Activated T-cell treated with anti-CD3 and anti-CD28 coated beads, Interleukin-2, amount 50 U/mL, for 72 hours (primary cell): ENCODE measurements around the gene RAB33A. TPM values are rescaled to one million over a fixed set of nuclear protein-coding genes. Genes with fewer than 3 reads are reported as not detected.

Experiments
- ATAC-seq, 2 donors: fragments of 150-1000 bp; cut with Tn5 transposase; replicated peaks in 1 of 2; 2 replicates each; pipeline ENCODE4 v1.10.0; 2021; ENCODE audit warnings: moderate library complexity in 2 of 2, mild to moderate bottlenecking in 1 of 2
- DNase-seq, 2 donors: peaks; one replicate each; pipeline ENCODE4 v3.0.0; 2021 to 2022; ENCODE audit warnings: mixed read lengths in 1 of 2
- H3K27ac Mint-ChIP-seq: one replicate; pipeline ENCODE4 v1.8.0; 2022; ENCODE audit warnings: mild to moderate bottlenecking, moderate library complexity, mixed read lengths
- H3K27me3 Mint-ChIP-seq: one replicate; pipeline ENCODE4 v1.8.0; 2022; ENCODE audit warnings: low read depth, mixed read lengths
- H3K36me3 Mint-ChIP-seq, 2 donors: one replicate each; pipeline ENCODE4 v1.8.0; 2022; ENCODE audit warnings: mixed read lengths in 2 of 2, mild to moderate bottlenecking in 1 of 2; ENCODE audit not compliant: insufficient read depth in 2 of 2
- H3K4me1 Mint-ChIP-seq: one replicate; pipeline ENCODE4 v1.8.0; 2022; ENCODE audit warnings: low read depth, mixed read lengths
- H3K4me3 Mint-ChIP-seq, 2 donors: one replicate each; pipeline ENCODE4 v1.8.0; 2022; ENCODE audit warnings: mild to moderate bottlenecking in 2 of 2, mixed read lengths in 2 of 2, moderate library complexity in 2 of 2
- H3K9me3 Mint-ChIP-seq, 2 donors: one replicate each; pipeline ENCODE4 v1.8.0; 2022; ENCODE audit warnings: mixed read lengths in 2 of 2
- total RNA-seq, 2 donors: library from RNA; stranded (reverse); gene quantifications; one replicate each; pipeline ENCODE4 v1.2.3, GENCODE V29; 2022

RAB33A gene
- 10 to 100 TPM; 22.9 to 23.3 TPM for total RNA-seq

DNA sequence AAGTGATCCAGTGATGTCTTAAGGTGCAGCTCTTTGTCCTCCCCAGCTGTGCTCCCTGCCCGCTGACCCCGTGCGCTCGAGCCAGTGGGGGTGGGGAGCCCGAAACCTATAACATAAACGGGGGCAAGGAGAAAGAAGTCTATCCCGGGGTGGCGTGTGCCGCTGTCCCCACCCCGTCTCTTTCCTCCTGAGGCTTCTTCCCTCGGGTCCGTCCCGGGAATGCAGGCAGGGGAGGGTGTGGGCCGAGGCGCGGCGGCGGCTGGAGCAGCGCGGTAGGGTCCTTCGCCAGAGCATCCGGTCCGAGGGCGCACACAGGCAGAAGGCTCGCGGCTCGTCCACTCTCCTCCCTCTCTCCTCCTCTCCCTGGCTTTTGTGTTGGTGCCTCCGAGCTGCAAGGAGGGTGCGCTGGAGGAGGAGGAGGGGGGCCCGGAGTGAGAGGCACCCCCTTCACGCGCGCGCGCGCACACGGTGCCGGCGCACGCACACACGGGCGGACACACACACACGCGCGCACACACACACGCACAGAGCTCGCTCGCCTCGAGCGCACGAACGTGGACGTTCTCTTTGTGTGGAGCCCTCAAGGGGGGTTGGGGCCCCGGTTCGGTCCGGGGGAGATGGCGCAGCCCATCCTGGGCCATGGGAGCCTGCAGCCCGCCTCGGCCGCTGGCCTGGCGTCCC lies at the start of gene RAB33A:
TSS of gene RAB33A (plus strand) at position 517 of the 681 bp plus-strand sequence. CDS start at position 618, 101 bp downstream.
- peak; percentile 38 to 53 for DNase-seq
- peaks cover 33% of the 10 kb centered on the region for H3K4me1 Mint-ChIP-seq
- H3K36me3 Mint-ChIP-seq = peaks cover 2 to 4% of the 10 kb centered on the region in 2 donors
- peak; percentile 31 to 37 for ATAC-seq
- no peaks in the 10 kb centered on the region for H3K9me3 Mint-ChIP-seq
- H3K27ac Mint-ChIP-seq = peak within 1 kb of the TSS; percentile 99
- H3K27me3 Mint-ChIP-seq = peaks cover 9% of the 10 kb centered on the region
- peak within 1 kb of the TSS; percentile 90 to 96 for H3K4me3 Mint-ChIP-seq

DNA sequence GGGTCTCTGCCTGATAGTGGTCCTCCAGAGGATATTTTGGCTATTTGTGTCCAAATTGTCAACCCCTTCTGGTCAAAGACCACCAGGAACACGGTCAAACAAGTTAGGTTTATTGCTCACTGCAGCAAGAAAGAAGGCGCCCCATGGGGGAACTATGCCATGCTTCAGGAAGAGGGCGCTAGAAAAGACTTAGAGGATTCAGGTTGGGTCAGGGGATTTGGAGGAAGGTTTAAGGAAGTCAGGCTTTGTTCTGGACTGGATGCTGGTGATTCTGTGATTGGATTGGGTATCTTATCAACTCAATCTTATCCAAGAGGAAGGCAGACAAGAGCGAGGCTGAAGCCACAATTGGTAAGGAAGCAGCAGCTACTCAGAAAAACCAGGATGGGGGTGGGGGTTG lies 47.2 kb upstream of the RAB33A start:
- H3K27me3 Mint-ChIP-seq = no peaks in the 10 kb centered on the region
- no peak for ATAC-seq
- no peak overlapping the region for H3K4me3 Mint-ChIP-seq
- no peak for DNase-seq
- peaks cover 0 to 6% of the 10 kb centered on the region in 2 donors for H3K36me3 Mint-ChIP-seq
- H3K9me3 Mint-ChIP-seq = no peaks in the 10 kb centered on the region
- no peak overlapping the region for H3K27ac Mint-ChIP-seq
- H3K4me1 Mint-ChIP-seq = peaks cover 8% of the 10 kb centered on the region

DNA sequence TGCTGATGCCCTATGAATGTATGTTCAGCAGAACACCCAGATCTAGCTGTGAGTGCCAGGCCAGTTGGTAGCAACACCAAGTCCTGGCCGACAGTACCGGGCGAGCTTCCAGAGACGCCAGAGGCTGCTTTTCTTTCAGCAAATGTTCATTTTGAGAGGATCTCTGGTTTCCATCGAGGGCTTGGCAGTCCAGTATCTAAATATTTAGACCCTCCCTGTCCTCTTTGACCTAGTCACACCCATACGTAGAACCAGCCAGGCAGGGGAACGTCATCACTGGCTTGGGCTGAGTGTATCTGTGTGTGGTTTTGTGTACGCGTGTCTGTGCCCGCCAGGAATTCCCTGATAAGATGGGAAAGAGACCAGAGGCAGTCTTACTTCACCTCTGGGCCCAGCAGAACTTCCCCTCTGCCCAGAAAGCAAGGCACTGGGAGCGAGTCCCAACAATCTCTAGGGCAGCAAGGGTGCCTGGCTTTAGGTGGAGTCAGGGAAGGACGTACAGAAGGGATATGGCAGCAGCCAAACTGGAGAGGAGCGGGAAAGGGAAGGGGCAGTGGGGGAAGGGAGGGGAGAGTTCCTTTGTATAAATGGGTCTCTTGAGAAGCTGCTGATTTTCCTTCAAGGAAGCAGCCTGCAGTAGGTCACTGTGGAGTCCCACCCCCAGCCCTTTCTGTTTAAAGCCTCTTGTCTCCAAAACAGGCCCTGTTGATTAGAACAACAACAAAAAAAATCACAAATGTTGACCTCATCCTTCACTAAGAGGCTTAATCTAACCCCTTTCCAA lies 46.5 kb upstream of the RAB33A start:
- H3K4me3 Mint-ChIP-seq = no peak overlapping the region
- peaks cover under 1% of the 10 kb centered on the region for H3K4me1 Mint-ChIP-seq
- no peak for DNase-seq
- H3K9me3 Mint-ChIP-seq = no peaks in the 10 kb centered on the region
- no peak overlapping the region for H3K27ac Mint-ChIP-seq
- ATAC-seq = no peak
- H3K36me3 Mint-ChIP-seq = peaks cover 0 to 6% of the 10 kb centered on the region in 2 donors
- no peaks in the 10 kb centered on the region for H3K27me3 Mint-ChIP-seq

DNA sequence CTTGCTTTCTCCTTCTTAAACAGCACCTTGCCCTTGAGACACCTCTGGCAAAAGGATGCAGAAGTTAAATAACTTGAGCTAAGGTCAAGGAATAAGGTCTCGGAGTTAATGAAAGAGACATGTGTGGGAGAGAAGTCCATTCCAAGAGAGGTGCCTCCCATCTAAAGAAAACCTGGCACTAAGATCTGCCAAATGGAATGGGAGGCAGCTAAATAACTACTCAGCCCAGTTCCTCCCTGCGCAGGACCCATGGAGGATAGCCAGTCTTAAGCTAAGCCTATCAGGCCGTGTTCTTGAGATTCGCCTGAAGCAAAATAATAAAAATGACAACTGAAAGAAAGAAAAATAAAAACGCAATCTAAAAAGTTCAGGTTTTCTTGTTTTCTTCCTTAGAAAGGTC lies 40.8 kb upstream of the RAB33A start:
- Mint-ChIP-seq H3K36me3 (peaks cover 0 to 10% of the 10 kb centered on the region in 2 donors), H3K27ac (no peak overlapping the region), H3K4me1 (no peaks in the 10 kb centered on the region), H3K4me3 (no peak overlapping the region), H3K9me3 (no peaks in the 10 kb centered on the region), H3K27me3 (no peaks in the 10 kb centered on the region)
- DNase-seq = no peak
- no peak for ATAC-seq

DNA sequence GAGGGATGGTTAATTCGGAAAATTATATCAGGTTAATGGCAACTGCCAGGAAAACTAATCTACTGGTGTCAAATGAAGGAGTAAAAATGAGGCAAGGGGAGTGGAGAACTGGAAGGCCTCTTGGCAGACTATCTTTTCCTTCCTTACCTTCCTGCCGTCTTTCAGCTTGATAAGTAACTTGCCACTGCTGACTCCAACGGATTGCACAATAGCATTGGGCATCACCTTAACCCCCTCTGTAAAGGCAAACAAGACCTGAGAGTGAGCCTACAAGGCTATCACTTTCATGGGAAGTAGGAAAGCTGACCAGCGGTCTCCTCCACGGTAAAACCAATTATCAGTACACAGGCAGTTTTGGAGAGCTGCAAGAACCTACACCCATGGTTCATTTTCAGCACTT lies 35.3 kb upstream of the RAB33A start:
- Mint-ChIP-seq H3K36me3 (peaks cover 2 to 5% of the 10 kb centered on the region in 2 donors), H3K27ac (no peak overlapping the region), H3K9me3 (no peaks in the 10 kb centered on the region), H3K27me3 (peaks cover 7% of the 10 kb centered on the region), H3K4me3 (no peak overlapping the region), H3K4me1 (no peaks in the 10 kb centered on the region)
- ATAC-seq (no peak), DNase-seq (no peak)

DNA sequence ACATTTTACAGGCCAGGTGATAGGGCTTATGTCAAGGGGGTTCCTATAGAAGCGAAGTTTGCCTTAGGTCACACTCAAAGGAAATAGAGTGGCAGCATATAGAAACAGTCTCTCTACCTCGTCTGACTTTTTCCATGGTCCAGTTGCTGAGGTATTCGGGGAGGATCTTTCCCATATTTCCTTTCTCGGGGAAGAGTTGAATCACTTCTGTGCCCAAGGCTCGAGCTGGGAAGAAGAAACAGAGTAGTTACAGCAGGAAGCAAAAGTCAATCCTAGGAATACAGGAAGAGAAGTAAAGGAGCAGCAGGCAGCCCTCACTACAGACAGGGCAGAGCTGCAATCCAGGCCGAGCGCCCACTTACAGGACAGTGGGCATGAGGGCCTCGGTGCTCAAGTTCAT lies 34.8 kb upstream of the RAB33A start:
- ATAC-seq (no peak), DNase-seq (no peak)
- Mint-ChIP-seq H3K4me1 (no peaks in the 10 kb centered on the region), H3K36me3 (peaks cover 2 to 5% of the 10 kb centered on the region in 2 donors), H3K27ac (no peak overlapping the region), H3K4me3 (no peak overlapping the region), H3K27me3 (peaks cover 7% of the 10 kb centered on the region), H3K9me3 (no peaks in the 10 kb centered on the region)

DNA sequence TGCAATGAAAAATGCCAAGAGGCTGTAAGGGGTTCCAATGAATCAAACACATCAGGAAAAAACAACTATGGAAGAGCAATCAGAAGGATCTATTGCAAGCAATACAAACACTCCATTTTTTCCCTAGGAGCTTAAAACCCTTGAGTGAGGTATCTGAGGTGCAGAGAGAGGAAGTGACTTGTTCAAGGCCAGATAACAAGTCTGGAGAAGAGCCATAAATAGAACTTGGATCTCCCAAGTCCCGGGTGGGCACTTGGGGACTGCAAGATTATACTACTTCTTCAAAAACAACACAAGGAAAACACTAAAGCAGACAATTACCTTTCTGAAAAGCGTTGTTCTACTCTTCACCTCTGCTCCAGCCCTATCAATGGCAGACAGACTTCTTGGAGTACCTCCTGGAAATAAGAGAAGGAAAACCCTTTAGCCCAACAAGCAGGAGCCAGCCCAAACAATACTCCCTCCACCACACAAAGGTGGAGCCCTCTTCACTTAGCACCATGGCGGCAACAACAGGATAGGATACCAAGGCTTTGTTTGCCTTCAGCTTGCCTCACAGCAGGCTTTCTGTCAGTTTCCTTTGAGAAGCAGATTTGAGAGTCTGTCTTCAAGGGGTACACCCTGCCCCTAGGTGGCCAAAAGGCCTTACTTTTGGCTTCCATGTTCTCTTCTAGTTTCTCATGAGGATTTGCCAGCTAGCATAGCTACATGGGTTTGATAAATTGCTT lies 32.1 kb upstream of the RAB33A start:
- Mint-ChIP-seq H3K27ac (no peak overlapping the region), H3K4me1 (no peaks in the 10 kb centered on the region)

DNA sequence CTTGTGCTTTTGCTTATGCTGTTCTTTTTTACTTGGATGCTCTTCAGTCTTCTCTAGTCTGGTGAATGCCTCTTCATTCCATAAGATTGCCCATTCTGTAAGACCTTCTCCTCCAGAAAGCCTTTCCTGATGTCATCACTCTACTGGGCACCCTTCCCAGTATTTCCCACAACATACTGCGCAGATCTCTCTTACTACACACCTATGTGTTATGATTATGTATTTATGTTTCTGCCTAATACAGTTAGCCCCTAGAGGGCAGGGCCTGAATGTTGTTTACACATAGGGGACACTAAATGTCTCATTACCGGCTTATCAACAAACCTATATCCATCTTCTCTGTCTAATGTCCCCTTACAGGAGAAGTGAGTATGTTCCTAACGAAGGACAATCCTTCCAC lies 27.3 kb upstream of the RAB33A start:
- no peak for DNase-seq
- H3K9me3 Mint-ChIP-seq = no peaks in the 10 kb centered on the region
- H3K4me3 Mint-ChIP-seq = no peak overlapping the region
- peaks cover 5 to 8% of the 10 kb centered on the region in 2 donors for H3K36me3 Mint-ChIP-seq
- H3K27me3 Mint-ChIP-seq = peaks cover 8% of the 10 kb centered on the region
- no peak for ATAC-seq
- no peaks in the 10 kb centered on the region for H3K4me1 Mint-ChIP-seq
- no peak overlapping the region for H3K27ac Mint-ChIP-seq

More for the DNA sequence above, 32.1 kb upstream of the RAB33A start:
- Mint-ChIP-seq H3K27me3 (peaks cover 14% of the 10 kb centered on the region), H3K4me3 (no peak overlapping the region), H3K36me3 (peaks cover 3 to 9% of the 10 kb centered on the region in 2 donors), H3K9me3 (no peaks in the 10 kb centered on the region)
- no peak for ATAC-seq
- no peak for DNase-seq

DNA sequence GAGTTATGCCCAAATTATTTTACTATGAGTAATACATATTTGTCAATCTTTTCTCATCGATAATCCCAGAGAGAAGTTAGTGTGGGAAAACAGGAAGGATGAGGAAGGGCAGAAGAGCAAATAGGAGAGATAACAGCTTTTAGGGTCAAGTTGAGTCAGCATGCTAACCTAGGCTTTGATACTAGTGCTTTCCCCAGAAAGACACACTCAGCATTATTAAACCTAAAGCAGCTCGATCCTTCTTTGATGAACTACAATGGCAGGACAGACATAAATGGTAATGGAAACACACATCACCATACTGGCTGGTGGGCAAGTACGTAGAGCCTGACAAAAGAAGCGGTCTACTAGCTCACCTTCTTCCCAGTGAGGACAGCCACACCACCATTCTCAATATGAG lies 26.6 kb upstream of the RAB33A start:
- no peak for DNase-seq
- Mint-ChIP-seq H3K4me3 (no peak overlapping the region), H3K27ac (no peak overlapping the region), H3K36me3 (peaks cover 5 to 8% of the 10 kb centered on the region in 2 donors), H3K27me3 (peaks cover 8% of the 10 kb centered on the region), H3K9me3 (no peaks in the 10 kb centered on the region), H3K4me1 (no peaks in the 10 kb centered on the region)
- no peak for ATAC-seq

DNA sequence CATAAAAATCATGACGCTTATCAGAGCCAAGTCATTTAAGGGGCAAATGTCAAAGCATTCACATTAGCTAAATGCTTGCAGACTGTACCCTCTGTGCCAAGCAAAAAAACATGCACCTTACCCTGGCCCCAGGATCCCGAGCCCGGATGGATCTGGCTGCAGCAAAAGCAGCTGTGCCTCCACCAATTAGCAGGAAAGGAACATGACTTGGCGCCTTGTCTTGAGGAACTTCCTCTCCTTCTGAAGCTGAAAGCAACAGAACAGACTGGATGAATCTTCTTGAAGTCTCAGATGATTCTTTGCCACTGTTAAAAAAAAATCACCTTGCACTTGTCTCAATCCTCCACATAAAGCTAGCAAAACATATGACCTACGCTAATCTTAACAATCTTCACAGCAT lies 24.1 kb upstream of the RAB33A start:
- Mint-ChIP-seq H3K36me3 (peaks cover 5 to 8% of the 10 kb centered on the region in 2 donors), H3K4me1 (no peaks in the 10 kb centered on the region), H3K4me3 (no peak overlapping the region), H3K27ac (no peak overlapping the region), H3K27me3 (peaks cover 8% of the 10 kb centered on the region), H3K9me3 (no peaks in the 10 kb centered on the region)
- no peak for DNase-seq
- ATAC-seq = no peak

DNA sequence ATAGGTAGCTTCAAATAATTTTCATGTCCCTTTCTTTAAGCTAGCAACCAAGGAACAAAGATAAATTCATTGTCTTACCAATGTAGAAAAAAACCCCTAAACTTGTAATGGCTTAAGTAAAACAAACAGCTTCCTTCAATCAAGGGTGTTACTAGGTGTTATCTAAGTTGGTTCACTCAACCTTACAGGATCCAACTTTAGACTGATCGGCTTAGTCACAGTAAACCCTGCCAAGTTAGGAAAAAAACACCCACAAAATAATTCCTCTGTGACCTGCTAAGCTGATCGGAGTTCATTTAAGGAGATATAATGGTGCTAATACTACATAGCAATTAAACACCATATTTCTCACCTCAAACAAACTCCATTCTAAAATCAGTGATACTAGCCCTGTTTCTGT lies 16.2 kb upstream of the RAB33A start:
- no peak for ATAC-seq
- Mint-ChIP-seq H3K36me3 (no peaks in the 10 kb centered on the region), H3K4me1 (peaks cover 18% of the 10 kb centered on the region), H3K4me3 (no peak overlapping the region), H3K9me3 (no peaks in the 10 kb centered on the region), H3K27me3 (no peaks in the 10 kb centered on the region), H3K27ac (no peak overlapping the region)
- no peak for DNase-seq

DNA sequence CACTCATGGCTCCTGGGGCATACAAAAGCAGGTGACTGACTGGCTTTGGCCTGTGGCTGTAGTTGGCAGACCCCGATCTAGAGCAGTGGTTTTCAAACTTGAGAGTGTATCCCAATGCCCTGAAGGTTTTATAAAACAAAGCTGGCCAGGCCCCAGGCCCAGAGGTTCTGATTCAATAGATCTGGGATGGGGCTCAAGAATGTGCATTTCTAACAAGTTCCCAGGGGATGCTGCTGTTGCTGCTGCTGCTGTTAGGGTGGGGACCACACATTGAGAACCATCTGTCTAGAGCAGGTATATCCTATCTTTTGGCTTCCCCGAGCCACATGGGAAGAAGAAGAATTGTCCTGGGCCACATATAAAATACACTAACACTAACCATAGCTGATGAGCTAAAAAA lies 13.5 kb upstream of the RAB33A start:
- Mint-ChIP-seq H3K27ac (no peak overlapping the region), H3K27me3 (no peaks in the 10 kb centered on the region), H3K36me3 (no peaks in the 10 kb centered on the region), H3K4me1 (peaks cover 31% of the 10 kb centered on the region), H3K9me3 (no peaks in the 10 kb centered on the region), H3K4me3 (no peak overlapping the region)
- no peak for ATAC-seq
- DNase-seq = no peak

DNA sequence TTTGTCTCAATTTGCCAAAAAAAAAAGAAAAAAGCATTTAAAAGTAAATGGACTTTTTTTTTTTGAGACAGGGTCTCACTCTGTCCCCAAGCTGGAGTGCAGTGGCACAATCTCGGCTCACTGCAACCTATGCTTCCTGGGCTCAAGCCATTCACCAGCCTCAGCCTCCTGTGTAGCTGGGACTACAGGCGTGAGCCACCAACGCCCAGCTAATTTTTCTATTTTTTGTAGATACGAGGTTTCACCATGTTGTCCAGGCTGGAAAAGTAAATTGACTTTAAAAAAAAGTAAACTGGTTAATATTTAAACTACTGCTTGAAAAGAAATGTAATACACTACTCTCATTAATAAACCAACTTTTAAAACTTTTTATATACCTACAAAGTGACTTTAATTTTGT lies 12.0 kb upstream of the RAB33A start:
- Mint-ChIP-seq H3K27ac (no peak overlapping the region), H3K9me3 (no peaks in the 10 kb centered on the region), H3K36me3 (no peaks in the 10 kb centered on the region), H3K4me3 (peak overlapping the region; percentile 35 to 86), H3K4me1 (peaks cover 31% of the 10 kb centered on the region), H3K27me3 (no peaks in the 10 kb centered on the region)
- DNase-seq (no peak), ATAC-seq (no peak)
